Measurements from ENCODE around the gene SIAH1.

DNA sequence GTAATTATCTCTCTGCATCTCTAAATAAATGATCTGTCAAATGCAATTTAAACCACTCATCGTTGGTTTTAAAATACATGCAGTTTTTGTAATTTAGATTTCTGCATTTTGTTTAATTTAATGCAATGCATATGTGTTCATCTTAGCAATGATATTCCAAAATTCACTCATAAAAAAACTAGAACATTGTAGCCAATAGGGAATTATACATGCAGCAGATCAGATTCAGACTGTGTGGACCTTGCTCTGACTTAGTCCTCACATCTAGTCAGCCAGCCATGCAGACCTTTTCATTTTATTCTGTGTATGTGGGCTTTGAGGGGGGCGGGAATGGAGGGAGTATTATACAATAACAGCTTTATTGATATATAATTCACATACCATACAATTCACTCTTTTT, 37.3 kb upstream of the SIAH1 start:
- TF ChIP-seq ZNF232 (CRISPR knock-in tag; IDR thresholded peaks at IDR 0.05) (no peak), KLF16 (IDR thresholded peaks at IDR 0.05) (no peak), MXI1 (IDR thresholded peaks at IDR 0.05; ENCODE audit: low read depth, low read length) (no peak), ETV5 (CRISPR knock-in tag; IDR thresholded peaks at IDR 0.05; ENCODE audit: low read depth) (no peak), CREM (IDR thresholded peaks at IDR 0.05; ENCODE audit: low read depth) (no peak), SREBF1 (IDR thresholded peaks at IDR 0.05; ENCODE audit: borderline replicate concordance, low read depth, low read length) (no peak), JUND (IDR thresholded peaks at IDR 0.05; ENCODE audit: borderline replicate concordance, low read depth, low read length) (no peak), JUND (tag; IDR thresholded peaks at IDR 0.05; ENCODE audit: borderline replicate concordance, low read depth, low read length) (no peak), ZNF24 (IDR thresholded peaks at IDR 0.05) (no peak), CHD2 (IDR thresholded peaks at IDR 0.05; ENCODE audit: low read depth, low read length) (no peak), NFXL1 (CRISPR knock-in tag; IDR thresholded peaks at IDR 0.05) (no peak)
- TF ChIP-seq, protein P1, sequence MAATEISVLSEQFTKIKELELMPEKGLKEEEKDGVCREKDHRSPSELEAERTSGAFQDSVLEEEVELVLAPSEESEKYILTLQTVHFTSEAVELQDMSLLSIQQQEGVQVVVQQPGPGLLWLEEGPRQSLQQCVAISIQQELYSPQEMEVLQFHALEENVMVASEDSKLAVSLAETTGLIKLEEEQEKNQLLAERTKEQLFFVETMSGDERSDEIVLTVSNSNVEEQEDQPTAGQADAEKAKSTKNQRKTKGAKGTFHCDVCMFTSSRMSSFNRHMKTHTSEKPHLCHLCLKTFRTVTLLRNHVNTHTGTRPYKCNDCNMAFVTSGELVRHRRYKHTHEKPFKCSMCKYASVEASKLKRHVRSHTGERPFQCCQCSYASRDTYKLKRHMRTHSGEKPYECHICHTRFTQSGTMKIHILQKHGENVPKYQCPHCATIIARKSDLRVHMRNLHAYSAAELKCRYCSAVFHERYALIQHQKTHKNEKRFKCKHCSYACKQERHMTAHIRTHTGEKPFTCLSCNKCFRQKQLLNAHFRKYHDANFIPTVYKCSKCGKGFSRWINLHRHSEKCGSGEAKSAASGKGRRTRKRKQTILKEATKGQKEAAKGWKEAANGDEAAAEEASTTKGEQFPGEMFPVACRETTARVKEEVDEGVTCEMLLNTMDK (IDR thresholded peaks at IDR 0.05; ENCODE audit: borderline replicate concordance, insufficient read depth, low read depth, low read length, poor library complexity, severe bottlenecking): no peak

Measured in K562 (cell line).